Ureter (tissue), 1 donor: ENCODE data around the gene MADCAM1. TPM values are rescaled to one million over a fixed set of nuclear protein-coding genes. Genes with fewer than 3 reads are reported as not detected.

Experiments
- DNase-seq: peaks from one replicate; pipeline ENCODE4 v3.0.0-alpha.2; 2020; ENCODE audit warnings: low spot score
- total RNA-seq: library from RNA; stranded (reverse); gene quantifications from one replicate; pipeline ENCODE4 v1.2.4, GENCODE V29; 2023
- donor health status: DM: yes; HTN: yes; CAD: no.

The MADCAM1 gene
- total RNA-seq, 1 donor from 2014 or later = 0.49 TPM

DNA sequence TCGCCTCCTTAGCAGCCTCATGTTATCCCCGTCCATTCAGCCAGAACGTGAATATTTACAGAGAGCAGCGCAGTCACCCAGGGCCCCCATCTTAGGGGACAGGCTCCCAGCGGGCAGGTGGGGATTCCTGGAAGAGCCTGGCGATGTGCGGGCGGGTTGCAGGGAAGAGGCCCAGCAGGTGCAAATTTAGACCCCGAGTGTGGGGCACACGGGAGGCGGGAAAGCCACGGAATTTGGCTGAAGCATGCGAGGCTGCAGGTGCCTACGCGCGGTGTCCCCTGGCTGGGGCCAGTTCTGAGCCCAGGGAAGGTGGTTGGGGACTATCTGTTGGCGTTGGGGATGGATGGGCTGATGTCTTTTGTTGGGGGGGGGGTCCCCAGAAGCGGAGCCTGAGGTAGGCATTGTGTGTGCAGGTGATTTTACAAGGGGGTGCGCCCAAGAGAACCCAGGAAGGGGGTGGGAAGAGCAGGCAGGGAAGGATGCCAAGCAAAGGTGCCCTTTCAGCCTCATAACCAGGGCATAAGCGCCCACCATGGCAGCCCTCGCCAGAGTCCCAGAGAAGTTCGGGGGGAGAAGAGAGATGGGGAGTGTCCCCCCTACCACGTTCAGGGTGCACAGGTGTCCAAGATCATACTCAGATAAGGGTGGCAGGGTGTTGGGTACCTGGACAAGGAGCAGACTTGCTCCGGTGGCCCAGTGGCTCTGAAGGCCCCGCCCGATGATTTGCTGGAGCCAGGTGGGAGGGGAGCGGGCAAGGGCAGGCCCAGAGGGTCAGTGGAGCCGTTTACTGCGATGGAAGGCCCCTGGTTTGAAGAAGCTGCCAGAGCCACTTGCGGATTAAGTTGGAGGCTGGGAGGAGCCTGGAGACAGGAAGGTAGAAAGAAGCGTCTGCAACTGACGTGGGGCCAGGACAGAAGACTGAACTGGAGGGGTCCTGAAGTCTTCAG is 12.2 kb downstream of the MADCAM1 start:
- DNase-seq = no peak

DNA sequence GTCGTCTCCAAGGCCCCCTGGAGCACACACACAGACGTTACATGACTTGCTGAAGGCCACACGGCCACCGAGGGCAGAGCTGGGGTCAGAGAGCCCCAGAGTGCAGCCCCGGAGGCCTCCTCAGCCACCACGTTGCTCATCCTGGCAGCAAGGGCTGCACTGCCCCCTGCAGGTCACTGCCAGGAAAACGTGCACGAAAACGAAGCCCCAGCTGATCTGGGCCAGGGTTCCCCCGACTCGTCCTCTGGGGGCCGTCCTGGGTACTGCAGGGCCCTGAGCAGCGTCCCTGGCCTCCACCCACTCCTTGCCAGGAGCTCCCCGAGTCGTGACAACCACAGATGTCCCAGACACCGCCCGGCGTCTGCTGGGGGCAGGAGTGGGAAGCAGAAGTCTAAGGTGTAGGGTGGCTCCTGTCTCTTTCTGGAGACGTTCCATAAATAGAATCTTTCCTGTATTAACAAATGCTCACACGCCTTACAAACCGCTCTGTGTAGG is 14.4 kb downstream of the MADCAM1 start:
- DNase-seq = peak; percentile 79

DNA sequence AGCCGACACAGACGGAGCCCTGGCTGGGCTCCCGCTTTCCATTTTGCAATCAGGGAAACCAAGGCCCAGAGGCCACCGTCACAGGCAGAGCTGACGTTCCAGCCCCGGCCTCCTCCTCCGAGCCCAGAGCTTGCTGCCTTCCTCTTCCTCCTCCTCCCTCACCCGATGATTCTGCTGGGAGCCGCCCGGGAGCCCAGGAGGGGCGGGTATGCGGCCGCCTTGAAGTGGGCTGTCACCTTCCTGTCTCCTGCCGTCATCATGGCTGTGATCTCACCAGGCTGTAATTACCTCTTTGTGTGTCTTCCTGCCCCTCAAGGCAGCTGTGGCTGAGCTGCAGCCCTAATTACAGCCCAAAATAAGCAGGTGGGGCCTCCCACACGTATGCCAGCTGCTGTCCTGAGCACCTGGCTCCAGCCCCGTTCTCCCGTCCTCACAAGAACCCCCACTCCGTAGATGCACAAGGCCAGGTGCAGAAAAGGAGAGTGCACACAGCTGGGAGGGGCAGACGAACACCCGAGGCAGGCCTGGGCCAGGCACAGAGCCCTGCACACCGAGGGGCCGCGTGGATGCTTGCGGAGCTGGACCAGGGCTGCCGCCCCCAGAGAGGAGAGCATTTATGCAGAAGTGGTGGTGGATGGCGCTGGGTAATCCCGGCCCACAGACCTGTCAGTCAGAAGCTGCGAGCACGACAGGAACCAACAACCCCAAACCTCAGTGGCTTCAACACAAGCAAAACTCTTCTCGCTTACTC is 15.0 kb downstream of the MADCAM1 start:
- no peak for DNase-seq

DNA sequence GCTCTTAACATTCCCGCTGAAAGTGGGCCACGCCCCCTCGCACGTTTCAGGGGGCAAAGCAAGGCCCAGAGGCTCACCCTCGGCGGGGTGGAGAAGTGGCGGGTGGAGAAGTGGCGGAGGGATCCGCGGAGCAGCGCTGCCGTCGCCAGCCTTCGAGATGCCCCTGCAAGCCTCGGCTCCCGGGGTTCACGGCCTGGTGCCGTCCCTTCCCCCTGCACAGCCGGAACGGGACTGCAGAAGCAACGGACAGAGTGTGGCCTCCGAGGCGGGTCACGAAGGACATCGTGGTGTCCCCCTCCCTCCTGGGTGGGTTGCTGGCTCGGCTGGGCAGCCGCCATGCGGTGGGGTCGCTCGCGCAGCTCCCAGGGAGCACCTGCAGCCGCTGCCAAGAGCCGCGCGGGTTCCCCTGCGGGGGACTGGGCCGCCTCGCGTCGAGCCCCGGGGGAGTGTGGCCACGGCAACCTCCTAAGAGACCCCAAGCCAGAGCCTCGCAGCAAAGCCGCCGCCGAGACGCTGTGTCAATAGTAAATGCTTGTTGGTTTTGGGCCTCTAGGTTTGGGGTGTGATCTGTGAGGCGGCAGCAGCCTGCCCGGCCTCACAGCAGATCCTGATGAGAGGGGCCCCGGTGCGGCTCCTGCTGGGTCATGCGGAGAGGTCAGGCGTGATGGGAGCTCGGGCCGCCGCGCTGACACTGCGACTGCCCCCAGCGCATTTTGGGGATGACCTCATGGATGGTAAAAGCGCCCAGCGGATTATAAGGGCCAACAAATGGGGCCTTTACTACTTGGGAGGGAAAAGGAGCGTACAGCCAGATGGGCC is 16.5 kb downstream of the MADCAM1 start:
- DNase-seq = no peak

DNA sequence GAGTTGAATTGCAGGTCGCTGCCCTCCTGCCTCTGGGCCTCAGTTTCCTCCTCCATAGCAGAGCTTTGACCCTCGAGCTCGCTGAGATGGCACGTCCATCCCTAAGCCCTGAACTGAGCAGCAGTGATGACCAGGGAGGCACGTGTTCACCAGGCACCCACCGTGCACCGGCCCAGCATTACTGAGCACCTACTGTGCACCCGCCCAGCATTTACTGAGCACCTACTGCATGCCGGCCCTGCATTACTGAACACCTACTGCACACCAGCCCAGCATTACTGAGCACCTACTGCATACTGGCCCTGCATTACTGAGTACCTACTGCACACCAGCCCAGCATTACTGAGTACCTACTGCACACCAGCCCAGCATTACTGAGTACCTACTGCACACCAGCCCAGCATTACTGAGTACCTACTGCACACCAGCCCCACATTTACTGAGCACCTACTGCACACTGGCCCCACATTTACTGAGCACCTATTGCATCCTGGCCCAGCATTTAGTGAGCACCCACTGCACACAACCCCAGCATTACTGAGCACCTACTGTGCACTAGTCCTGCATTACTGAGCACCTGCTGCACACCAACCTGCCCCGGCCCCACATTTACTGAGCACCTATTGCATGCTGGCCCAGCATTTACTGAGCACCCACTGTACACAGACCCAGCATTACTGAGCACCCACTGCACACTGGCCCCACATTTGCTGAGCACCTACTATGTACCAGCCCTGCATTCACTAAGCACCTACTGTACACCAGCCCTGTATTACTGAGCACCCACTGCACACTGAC is 17.3 kb downstream of the MADCAM1 start:
- DNase-seq = no peak

DNA sequence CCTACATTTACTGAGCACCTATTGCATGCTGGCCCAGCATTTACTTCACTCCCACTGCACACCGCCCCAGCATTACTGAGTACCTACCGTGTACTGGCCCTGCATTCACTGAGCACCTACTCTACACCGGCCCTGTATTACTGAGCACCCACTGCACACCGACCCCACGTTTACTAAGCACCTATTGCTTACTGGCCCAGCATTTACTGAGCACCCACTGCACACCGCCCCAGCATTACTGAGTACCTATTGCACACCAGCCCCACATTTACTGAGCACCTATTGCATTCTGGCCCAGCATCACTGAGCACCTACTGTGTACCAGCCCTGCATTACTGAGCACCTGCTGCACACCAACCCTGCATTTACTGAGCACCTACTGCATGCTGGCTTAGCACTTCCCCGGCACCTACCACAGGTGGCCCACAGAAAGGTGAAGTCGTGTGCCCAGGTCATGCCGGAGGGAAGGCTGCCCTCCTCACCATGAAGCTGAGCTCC is 17.9 kb downstream of the MADCAM1 start:
- DNase-seq = no peak

DNA sequence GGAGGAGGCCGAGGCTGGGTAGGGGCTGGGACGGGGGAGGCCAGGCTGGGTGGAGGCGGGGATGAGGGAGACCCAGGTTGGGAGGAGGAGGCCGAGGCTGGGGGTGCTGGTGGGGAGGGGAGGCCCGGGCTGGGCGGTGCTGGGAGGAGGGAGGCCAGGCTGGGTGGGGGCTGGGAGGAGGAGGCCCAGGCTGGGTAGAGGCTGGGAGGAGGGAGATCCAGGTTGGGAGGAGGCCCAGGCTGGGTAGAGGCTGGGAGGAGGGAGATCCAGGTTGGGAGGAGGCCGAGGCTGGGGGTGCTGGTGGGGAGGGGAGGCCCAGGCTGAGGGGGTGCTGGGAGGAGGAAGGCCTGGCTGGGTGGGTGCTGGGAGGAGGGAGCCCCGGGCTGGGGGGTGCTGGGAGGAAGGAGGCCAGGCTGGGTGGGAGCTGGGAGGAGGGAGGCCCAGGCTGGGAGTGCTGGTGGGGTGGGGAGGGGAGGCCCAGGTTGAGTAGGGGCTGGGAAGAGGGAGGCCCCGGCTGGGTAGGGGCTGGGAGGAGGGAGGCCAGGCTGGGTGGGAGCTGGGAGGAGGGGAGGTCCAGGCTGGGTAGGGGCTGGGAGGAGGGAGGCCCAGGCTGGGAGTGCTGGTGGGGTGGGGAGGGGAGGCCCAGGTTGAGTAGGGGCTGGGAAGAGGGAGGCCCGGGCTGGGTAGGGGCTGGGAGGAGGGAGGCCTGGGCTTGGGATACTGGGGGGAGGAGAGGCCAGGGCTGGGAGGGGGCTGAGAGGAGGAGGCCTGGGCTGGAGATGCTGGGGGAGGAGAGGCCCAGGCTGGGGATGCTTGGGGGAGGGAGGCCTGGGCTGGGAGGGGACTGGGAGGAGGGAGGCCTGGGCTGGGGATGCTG is 21.7 kb downstream of the MADCAM1 start:
- no peak for DNase-seq

DNA sequence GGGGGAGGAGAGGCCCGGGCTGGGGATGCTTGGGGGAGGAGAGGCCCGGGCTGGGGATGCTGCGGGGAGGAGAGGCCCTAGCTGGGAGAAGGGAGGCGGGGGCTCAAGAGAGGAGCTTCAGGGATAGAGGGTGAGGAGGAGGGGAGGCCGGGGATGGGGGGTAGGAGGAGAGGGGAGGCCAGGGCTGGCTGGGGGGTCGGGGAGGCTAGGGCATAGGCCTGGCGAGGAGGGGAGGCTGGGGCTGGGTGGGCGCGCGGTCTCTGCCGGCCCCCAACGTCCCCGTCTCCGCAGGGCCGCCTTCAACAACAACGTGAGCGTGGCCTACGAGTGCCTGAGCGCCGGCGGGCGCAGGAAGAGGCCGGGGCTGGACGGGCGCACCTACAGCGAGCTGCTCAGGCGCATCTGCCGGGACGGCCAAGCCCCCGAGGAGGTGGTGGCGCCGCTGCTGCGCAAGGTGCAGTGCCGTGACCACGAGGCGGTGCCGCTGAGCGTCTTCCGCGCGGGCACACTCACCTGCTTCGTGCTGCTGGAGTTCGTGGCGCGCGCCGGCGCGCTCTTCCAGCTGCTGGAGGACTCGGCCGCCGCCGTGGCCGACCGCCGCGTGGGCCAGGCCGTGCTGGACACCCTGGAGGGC is 22.4 kb downstream of the MADCAM1 start:
- DNase-seq = no peak

DNA sequence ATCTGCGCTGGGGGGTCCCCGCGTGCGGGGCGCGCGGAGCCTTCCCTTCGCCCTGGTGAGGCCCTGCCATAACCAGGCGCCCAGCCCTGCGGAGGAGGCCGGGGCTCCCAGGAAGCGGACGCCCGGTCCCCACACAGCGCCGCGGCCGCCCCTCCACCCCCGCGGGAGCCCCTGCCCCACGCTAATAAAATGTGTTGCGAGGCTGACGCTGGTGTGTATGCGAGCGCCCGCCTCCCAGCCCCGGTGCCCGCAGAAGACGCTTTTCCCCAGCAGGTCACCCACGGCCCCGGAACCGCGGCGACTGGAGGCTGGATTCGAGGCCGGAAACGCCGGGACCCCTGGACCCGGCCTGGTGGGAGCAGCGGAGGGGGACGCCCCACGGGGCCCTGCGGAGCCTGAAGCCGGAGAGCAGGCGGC is 23.2 kb downstream of the MADCAM1 start:
- no peak for DNase-seq

DNA sequence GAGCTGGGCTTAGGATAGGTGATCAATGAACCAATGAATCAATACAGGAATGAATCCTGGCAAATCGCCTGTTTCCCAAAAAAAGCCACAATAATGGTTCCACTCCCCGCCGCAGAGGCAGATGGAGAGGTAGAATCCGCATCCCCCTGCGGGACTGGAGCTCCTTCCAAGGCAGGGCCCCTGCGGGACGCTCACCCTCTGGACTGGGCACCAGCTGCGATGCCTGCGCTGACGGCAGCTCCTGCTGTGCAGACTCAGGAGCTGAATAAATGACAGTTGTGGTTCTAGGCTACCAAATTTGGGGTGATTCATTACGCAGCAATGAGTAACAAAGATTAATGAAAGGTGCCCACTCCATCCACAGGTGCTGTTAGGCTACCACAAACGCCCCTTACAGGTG is 26.4 kb downstream of the MADCAM1 start:
- no peak for DNase-seq

DNA sequence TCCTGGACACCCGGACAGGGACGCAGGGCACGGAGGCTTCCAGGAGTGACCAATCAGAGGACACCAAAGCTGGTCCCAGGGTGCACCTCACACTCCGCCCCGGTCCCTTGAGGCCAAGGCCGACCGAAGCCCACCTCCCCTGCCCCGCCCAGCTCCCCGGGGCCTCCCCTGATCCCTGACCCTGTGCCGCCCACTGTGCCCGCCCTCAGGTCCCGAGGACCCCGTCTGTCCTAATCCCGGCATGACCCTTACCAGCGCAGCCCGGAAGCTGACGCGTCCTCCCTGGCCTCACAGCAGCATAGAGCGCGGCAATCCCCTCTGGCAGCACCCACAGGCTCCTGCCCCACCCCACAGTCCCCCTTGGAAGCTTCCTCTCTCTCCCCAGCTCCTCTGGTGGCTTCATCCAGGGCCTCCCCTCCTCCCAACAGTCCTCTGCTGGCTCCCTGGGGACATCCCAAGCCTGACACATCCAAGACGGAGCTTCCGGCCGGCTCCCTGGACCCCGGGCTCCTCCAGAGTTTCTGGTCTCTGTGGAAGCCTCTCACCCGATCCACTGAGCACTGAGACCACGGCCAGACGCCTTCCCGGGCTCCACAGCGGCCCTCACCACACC is 27.9 kb downstream of the MADCAM1 start:
- DNase-seq = no peak

DNA sequence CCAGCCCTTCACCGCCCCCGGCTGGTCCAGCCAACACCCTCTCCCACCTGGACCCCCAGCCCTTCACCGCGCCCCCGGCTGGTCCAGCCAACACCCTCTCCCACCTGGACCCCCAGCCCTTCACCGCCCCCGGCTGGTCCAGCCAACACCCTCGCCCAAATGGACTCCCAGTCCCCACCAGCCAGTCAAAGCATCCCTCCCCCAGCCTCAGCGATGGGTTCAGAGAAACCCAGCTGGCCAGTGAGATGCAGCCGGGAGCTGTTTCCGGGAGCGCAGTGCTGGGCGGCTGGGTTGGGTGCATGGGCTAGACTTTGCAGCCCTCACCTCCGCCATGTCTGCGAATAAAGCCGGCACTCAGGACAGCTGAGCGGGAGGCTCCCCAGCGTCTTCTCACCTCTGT is 28.7 kb downstream of the MADCAM1 start:
- no peak for DNase-seq

DNA sequence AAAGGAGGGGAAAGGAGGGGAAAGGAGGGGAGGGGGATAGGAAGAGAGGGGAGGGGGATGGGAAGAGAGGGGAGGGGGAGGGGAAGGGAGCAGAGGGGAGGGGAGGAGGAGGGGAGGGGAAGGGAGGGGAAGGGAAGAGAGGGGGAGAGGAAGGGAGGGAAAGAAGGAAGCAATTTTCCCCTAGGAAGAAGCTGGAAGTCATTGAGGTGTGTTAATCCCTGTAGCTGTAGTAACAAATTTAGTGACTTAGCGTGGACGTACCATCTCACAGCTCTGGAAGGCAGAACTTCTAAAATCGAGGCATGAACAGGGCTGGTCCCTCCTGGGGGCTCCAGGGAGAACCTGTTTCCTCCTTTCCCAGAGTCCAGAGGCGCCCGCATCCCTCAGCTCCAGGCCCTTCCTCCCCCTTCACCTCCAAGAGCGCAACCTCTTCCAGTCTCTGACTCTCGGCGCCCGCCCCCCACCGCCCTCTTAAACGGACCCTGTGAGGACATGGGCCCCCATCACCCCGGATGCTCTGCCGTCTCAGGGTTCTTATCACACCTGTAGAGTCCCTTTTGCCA is 29.7 kb downstream of the MADCAM1 start:
- DNase-seq = no peak

DNA sequence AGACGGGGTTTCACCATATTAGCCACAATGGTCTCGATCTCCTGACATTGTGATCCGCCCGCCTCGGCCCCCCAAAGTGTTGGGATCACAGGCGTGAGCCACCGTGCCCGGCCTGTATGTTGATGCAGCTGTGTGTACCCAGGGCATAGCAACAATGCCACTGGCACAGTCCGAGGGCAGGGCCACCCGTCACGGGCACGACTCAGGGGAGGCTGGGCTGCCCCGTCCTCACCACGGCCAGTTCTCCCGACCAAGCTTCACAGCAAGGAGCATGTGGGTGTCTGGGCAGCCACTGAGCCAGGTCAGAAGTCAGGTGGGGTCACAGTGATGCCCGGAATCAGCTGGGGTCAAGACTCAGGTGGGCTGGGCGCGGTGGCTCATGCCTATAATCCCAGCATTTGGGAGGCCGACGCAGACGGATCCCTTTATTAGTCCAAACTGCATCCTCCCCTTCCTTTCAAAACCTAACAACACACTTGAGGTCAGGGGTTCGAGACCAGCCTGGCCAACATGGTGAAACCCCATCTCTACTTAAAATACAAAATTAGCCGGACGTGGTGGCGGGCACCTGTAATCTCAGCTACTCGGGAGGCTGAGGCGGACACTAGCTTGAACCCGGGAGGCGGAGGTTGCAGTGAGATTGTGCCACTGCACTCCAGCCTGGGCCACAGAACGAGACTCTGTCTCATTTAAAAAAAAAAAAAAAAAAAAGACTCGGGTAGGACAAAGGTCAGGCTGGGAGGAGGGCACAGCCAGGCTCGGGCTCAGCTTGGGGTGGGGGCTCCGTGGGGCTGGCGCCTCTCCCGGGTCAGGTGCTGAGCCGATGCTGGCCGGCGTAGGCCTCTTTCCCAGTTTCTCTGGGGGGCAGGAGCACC is 34.1 kb downstream of the MADCAM1 start:
- no peak for DNase-seq

DNA sequence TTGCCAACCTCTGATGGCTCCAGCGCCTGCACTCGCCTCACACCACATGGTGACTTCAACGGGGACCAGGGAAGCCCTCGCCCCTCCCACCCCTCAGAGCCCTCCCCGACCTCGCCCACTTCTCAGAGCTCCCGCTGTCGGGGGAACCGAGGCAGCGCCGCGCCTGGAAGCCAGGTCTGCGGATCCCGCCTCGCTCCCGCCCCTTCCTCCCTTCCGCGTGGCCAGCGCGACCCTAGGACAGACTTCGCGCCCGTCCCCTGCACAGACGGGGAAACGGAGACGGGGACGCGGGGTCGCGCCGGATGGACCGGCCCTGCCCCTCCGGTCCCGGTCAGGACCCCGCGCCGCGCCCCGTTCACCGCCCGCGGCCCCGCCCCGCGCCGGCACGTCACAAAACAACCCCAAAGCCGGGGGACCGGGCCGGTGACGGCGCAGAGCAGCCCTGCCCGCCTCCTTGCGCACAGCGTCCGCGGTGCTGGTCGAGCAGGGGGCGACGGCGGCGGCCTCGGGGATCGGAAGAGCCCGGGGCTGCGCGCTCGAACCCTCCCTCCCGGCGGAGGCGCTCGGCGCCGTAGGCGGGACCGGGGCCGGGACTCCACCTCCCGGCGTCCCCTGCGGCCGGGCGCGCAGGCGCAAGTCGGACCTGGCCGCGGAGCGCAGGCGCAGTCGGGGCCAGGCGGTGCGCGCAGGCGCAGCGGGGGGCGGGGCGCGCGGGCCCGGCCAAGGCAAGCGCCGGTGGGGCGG is 34.9 kb downstream of the MADCAM1 start:
- peak; percentile 83 for DNase-seq

DNA sequence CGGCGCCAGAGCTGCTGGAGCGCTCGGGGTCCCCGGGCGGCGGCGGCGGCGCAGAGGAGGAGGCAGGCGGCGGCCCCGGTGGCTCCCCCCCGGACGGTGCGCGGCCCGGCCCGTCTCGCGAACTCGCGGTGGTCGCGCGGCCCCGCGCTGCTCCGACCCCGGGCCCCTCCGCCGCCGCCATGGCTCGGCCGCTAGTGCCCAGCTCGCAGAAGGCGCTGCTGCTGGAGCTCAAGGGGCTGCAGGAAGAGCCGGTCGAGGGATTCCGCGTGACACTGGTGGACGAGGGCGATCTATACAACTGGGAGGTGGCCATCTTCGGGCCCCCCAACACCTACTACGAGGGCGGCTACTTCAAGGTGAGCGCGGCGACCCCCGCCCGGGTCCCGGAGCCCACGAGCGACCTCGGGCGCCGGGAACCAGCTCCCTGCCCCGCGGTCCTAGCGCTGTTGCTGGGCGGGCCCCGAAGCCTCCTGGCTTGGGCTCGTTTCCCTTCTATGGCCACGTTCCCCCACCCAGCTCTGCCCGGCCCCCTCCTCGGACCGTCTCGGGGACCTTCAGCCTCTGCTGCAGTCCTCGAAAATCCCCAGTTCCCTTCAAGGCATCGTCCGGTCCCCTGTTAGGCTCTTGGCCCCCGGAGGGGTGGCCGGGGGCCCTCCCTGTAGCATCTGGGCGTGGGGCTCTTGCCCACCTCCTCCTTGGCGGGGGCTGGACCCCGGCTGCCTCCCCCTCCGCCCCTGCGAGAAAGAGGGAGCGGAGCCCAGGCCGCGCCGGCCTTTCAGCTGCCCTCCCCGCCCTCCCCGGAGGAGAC is 35.7 kb downstream of the MADCAM1 start, which contains the start of gene CDC34:
TSS of gene CDC34 (plus strand) at position 8 of the 808 bp plus-strand sequence. CDS start at position 180, 172 bp downstream.
- no peak for DNase-seq
